ENCODE results near the gene BGN.

The BGN gene

GRCh38 chrX:153521034-153521433, 26.3 kb downstream of the BGN start:
- H3K36me3 ChIP-seq (replicated peaks), result no peaks in the 10 kb centered on the region
- H3K4me3 ChIP-seq (ENCODE audit: low read depth, low read length), result no peak overlapping the region
- DNase-seq, result no peak
- in situ Hi-C loops (cut with HindIII; ENCODE audit: low pct_ligation_motif_present, low sequenced_read_pairs), result no loop called here
- no peak overlapping the region for H3K27ac ChIP-seq
- TF ChIP-seq, protein P1, sequence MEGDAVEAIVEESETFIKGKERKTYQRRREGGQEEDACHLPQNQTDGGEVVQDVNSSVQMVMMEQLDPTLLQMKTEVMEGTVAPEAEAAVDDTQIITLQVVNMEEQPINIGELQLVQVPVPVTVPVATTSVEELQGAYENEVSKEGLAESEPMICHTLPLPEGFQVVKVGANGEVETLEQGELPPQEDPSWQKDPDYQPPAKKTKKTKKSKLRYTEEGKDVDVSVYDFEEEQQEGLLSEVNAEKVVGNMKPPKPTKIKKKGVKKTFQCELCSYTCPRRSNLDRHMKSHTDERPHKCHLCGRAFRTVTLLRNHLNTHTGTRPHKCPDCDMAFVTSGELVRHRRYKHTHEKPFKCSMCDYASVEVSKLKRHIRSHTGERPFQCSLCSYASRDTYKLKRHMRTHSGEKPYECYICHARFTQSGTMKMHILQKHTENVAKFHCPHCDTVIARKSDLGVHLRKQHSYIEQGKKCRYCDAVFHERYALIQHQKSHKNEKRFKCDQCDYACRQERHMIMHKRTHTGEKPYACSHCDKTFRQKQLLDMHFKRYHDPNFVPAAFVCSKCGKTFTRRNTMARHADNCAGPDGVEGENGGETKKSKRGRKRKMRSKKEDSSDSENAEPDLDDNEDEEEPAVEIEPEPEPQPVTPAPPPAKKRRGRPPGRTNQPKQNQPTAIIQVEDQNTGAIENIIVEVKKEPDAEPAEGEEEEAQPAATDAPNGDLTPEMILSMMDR (IDR thresholded peaks at IDR 0.05; ENCODE audit: low read depth, low read length, missing control alignments), result no peak
- H3K27me3 ChIP-seq (replicated peaks), result peaks cover 13% of the 10 kb centered on the region

DNA sequence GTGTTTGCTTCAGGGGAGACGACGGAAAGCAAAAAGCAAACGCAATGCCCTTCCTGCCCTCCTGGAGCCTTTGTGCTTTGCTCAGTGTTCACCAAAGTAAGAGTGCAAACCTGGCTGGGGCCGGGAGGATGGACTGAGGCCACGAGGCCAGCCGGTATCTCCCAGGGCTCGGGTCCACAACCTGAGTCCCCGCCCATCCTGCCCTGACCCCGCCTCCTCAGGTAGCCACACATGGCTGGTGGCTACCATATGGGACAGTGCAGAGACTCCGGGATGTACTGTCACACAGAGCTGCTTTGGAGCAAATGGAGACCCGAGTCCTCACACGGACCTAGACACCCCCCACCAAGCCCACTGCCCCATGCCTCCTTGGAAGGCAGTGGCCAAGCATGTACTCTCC, 27.5 kb downstream of the BGN start:
- no peaks in the 10 kb centered on the region for H3K36me3 ChIP-seq (replicated peaks)
- TF ChIP-seq, protein P1 (IDR thresholded peaks at IDR 0.05; ENCODE audit: low read depth, low read length, missing control alignments), result no peak
- no peak overlapping the region for H3K4me3 ChIP-seq (ENCODE audit: low read depth, low read length)
- peaks cover 10% of the 10 kb centered on the region for H3K27me3 ChIP-seq (replicated peaks)
- in situ Hi-C loops (cut with HindIII; ENCODE audit: low pct_ligation_motif_present, low sequenced_read_pairs), result no loop called here
- H3K27ac ChIP-seq, result no peak overlapping the region
- DNase-seq, result no peak

GRCh38 chrX:153523269-153523668, 28.5 kb downstream of the BGN start:
- Histone ChIP-seq H3K27me3 (replicated peaks) (peaks cover 6% of the 10 kb centered on the region), H3K36me3 (replicated peaks) (no peaks in the 10 kb centered on the region), H3K4me3 (ENCODE audit: low read depth, low read length) (no peak overlapping the region), H3K27ac (no peak overlapping the region)
- no peak for DNase-seq
- in situ Hi-C loops (cut with HindIII; ENCODE audit: low pct_ligation_motif_present, low sequenced_read_pairs), result no loop called here
- TF ChIP-seq, protein P1 (IDR thresholded peaks at IDR 0.05; ENCODE audit: low read depth, low read length, missing control alignments), result no peak

DNA sequence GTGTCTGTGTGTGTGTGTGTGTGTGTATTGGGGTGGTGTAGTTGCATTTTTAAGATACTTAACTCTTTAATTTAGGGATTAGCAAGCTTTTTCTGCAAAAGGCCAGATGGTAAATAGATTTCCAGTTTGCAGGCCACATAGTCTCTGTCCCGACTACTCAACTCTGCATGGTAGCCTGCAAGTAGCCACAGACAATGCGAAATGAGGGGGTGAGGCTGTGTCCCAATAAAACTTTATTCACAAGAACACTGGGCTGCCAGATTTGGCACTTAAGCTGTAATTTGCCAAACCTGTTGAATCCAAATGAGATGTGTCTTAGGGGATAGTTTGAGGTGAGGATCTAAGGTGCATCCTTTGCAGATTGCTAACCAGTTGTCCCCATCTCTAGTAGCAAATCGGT, 29.5 kb downstream of the BGN start:
- Histone ChIP-seq H3K36me3 (replicated peaks) (no peaks in the 10 kb centered on the region), H3K27me3 (replicated peaks) (peaks cover 5% of the 10 kb centered on the region), H3K27ac (no peak overlapping the region), H3K4me3 (ENCODE audit: low read depth, low read length) (no peak overlapping the region)
- TF ChIP-seq, protein P1 (IDR thresholded peaks at IDR 0.05; ENCODE audit: low read depth, low read length, missing control alignments), result no peak
- DNase-seq, result no peak
- in situ Hi-C loops (cut with HindIII; ENCODE audit: low pct_ligation_motif_present, low sequenced_read_pairs), result no loop called here

GRCh38 chrX:153525451-153525850, 30.7 kb downstream of the BGN start:
- no peak overlapping the region for H3K4me3 ChIP-seq (ENCODE audit: low read depth, low read length)
- no peaks in the 10 kb centered on the region for H3K36me3 ChIP-seq (replicated peaks)
- no peak for DNase-seq
- TF ChIP-seq, protein P1 (IDR thresholded peaks at IDR 0.05; ENCODE audit: low read depth, low read length, missing control alignments), result no peak
- H3K27ac ChIP-seq, result no peak overlapping the region
- in situ Hi-C loops (cut with HindIII; ENCODE audit: low pct_ligation_motif_present, low sequenced_read_pairs), result no loop called here
- peaks cover 5% of the 10 kb centered on the region for H3K27me3 ChIP-seq (replicated peaks)

DNA sequence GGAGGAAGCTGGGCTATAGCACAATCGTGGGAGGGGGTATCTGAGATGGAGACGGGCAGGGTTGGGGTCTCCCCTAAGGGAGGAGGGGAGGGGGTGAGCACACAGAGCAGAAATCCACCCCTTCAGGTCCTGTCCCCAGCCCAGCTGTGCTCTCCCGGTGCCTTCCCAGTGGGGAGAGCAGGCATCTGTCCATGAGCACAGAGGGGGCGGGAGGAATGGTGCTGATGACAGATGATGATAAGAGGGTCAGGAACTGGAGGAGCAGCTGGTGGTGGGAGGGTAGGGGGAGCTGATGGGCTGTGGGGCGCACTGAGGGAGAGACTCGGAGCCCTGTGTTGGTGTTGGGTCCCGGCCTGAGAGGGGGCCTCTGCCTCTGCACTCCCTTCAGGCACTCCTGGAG, 31.3 kb downstream of the BGN start:
- Histone ChIP-seq H3K36me3 (replicated peaks) (no peaks in the 10 kb centered on the region), H3K27me3 (replicated peaks) (peaks cover 5% of the 10 kb centered on the region), H3K4me3 (ENCODE audit: low read depth, low read length) (no peak overlapping the region), H3K27ac (no peak overlapping the region)
- no peak for DNase-seq
- in situ Hi-C loops (cut with HindIII; ENCODE audit: low pct_ligation_motif_present, low sequenced_read_pairs), result no loop called here
- TF ChIP-seq, protein P1 (IDR thresholded peaks at IDR 0.05; ENCODE audit: low read depth, low read length, missing control alignments), result no peak

Data from brain microvascular endothelial cell (primary cell).